RWPE2 (cell line): ENCODE results near the gene TSBP1.

Experiments used
- ATAC-seq: fragments of 200-7000 bp; cut with Tn5 transposase; 3 replicates; pipeline ENCODE4 v1.9.1; 2021; ENCODE audit warnings: low read depth
- DNase-seq: peaks from one replicate; pipeline ENCODE4 v3.0.0-alpha.2; 2020; ENCODE audit warnings: low spot score
- H3K27ac ChIP-seq: fragments of 450-650 bp; 2 replicates; pipeline ENCODE4 v1.5.1; 2017; ENCODE audit warnings: mild to moderate bottlenecking; ENCODE audit not compliant: poor library complexity, severe bottlenecking
- H3K27me3 ChIP-seq: fragments of 250-450 bp; sonication (Bioruptor Pico); 2 replicates; pipeline ENCODE4 v1.5.1; 2021; ENCODE audit warnings: mild to moderate bottlenecking, moderate library complexity; ENCODE audit not compliant: insufficient read depth, poor library complexity, severe bottlenecking
- H3K36me3 ChIP-seq: fragments of 250-450 bp; sonication (Bioruptor Pico); 2 replicates; pipeline ENCODE4 v1.5.1; 2020; ENCODE audit warnings: low read depth, mild to moderate bottlenecking, moderate library complexity
- H3K4me1 ChIP-seq: fragments of 250-450 bp; sonication (Bioruptor Pico); 2 replicates; pipeline ENCODE4 v1.5.1; 2021; ENCODE audit warnings: mild to moderate bottlenecking, moderate library complexity; ENCODE audit not compliant: insufficient read depth, poor library complexity, severe bottlenecking
- H3K4me3 ChIP-seq: fragments of 250-450 bp; sonication (Bioruptor Pico); 2 replicates; pipeline ENCODE4 v1.5.1; 2021; ENCODE audit warnings: mild to moderate bottlenecking, moderate library complexity; ENCODE audit not compliant: severe bottlenecking
- H3K9me3 ChIP-seq: fragments of 250-450 bp; sonication (Bioruptor Pico); 2 replicates; pipeline ENCODE4 v1.5.1; 2021; ENCODE audit warnings: mild to moderate bottlenecking, moderate library complexity; ENCODE audit not compliant: severe bottlenecking
- TF ChIP-seq, protein P1 (sequence below): fragments of 450-650 bp; IDR thresholded peaks from one replicate; pipeline ENCODE4 v1.5.1; 2017; ENCODE audit warnings: mild to moderate bottlenecking, moderate library complexity; ENCODE audit not compliant: poor library complexity, severe bottlenecking

TSBP1 gene

DNA sequence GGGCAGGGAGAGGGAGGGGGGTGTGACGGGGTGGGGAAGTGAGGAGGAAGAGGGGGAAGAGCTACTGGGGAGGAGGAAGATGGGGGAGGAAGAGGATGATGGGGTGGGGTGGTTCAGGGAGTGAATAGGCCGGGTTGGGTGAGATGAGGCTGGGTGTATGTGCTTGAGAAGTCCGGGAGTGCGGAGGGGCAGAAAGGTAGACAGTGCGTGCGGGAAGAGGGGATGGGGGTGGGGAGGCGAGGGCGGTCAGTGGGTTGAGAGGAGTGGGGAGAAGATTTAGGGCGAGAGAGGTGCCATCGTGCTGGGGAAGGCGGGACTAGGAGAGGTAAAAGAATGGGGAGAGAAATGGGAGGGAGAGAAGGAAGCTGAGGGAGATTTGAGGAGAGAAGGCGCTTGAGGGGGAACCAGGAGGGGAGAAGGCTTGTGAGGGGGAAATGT is 116.9 kb downstream of the TSBP1 start:
- no peaks in the 10 kb centered on the region for H3K36me3 ChIP-seq
- H3K4me3 ChIP-seq = peak overlapping the region; percentile 4
- H3K27me3 ChIP-seq = no peaks in the 10 kb centered on the region
- ATAC-seq (peak; percentile 12; the same call in 1 of the 3 replicates), DNase-seq (no peak)
- no peaks in the 10 kb centered on the region for H3K9me3 ChIP-seq
- peaks cover 5% of the 10 kb centered on the region for H3K4me1 ChIP-seq
- TF ChIP-seq, protein P1, sequence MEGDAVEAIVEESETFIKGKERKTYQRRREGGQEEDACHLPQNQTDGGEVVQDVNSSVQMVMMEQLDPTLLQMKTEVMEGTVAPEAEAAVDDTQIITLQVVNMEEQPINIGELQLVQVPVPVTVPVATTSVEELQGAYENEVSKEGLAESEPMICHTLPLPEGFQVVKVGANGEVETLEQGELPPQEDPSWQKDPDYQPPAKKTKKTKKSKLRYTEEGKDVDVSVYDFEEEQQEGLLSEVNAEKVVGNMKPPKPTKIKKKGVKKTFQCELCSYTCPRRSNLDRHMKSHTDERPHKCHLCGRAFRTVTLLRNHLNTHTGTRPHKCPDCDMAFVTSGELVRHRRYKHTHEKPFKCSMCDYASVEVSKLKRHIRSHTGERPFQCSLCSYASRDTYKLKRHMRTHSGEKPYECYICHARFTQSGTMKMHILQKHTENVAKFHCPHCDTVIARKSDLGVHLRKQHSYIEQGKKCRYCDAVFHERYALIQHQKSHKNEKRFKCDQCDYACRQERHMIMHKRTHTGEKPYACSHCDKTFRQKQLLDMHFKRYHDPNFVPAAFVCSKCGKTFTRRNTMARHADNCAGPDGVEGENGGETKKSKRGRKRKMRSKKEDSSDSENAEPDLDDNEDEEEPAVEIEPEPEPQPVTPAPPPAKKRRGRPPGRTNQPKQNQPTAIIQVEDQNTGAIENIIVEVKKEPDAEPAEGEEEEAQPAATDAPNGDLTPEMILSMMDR = no peak
- no peak overlapping the region for H3K27ac ChIP-seq

DNA sequence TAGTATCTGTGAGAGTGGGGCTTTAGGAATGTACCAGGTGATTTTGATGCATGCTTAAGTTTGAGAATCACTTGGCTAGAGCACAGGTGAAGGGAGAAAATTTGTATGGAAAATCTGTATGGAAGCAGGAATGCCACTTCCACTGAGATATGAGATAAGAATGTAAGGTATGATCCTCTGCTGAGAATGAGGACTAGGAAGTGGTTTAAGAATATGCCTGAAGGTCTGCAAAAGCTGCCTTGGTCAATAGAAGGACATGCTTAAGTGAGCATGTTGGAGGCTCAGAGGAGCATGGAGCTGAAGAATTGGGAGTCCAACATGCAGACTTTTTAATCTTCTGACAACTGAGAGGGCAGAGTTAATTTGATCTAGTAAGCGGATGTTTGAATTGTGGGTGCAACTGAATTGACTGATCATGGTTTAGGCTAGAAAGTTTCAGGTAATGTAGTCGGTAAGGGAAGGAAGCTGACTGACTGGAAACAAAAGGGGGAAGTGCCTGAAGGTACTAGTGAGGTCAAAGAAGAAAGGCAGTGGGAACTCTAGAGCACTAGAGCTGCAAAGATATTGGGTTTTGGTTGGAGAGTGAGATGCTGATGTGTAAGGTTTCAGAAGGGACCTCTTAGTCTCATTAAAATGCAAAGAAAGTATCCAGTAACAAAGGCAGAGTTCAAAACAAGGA is 119.2 kb downstream of the TSBP1 start:
- TF ChIP-seq, protein P1 = no peak
- ATAC-seq (no peak), DNase-seq (no peak)
- H3K27ac ChIP-seq = no peak overlapping the region
- H3K9me3 ChIP-seq = no peaks in the 10 kb centered on the region
- no peaks in the 10 kb centered on the region for H3K36me3 ChIP-seq
- peaks cover 5% of the 10 kb centered on the region for H3K4me1 ChIP-seq
- no peaks in the 10 kb centered on the region for H3K27me3 ChIP-seq
- no peak overlapping the region for H3K4me3 ChIP-seq

DNA sequence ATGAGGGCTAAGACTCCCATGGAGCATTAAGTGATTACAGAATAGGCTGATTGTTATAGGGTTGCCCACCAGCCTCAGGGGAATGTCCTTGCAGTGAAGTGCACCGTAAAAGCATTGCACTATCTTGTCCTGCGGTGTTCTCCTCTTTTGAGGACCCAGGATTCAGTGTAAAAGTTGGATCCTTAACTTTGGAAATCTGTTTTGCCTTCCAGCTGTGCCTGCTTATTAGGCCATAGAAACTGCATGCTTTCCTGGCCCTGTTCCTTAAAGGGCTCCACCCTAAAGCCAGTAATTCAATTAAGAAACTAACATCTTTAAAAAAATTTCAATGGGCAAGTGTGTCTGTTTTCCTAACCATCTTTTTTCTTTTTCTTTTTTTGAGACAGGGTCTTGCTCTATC is 122.4 kb downstream of the TSBP1 start:
- TF ChIP-seq, protein P1 = no peak
- Histone ChIP-seq H3K9me3 (no peaks in the 10 kb centered on the region), H3K27ac (no peak overlapping the region), H3K27me3 (no peaks in the 10 kb centered on the region), H3K36me3 (no peaks in the 10 kb centered on the region), H3K4me3 (no peak overlapping the region), H3K4me1 (no peaks in the 10 kb centered on the region)
- ATAC-seq = no peak
- DNase-seq = no peak

DNA sequence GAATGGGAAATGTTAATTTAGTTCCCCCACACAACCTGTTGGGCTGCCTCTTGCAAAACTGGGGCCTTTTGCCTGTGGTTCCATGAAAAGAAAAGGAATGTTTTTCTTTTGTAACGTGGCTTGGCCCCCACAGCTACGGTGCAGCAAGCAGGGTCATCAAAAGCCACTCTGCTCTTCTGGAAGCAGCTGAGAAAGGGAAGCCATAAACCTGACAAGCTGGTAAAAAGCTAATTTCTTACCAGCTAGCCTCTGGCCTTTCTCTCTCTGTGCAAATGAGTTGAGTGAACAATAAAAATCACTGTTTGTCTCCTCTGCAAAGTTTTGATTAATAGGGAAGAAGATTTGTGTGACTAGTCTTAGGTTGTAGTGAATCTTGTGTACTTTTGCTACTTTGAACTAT is 124.3 kb downstream of the TSBP1 start:
- TF ChIP-seq, protein P1 = no peak
- no peaks in the 10 kb centered on the region for H3K4me1 ChIP-seq
- H3K27ac ChIP-seq = no peak overlapping the region
- H3K4me3 ChIP-seq = no peak overlapping the region
- no peaks in the 10 kb centered on the region for H3K36me3 ChIP-seq
- no peaks in the 10 kb centered on the region for H3K27me3 ChIP-seq
- H3K9me3 ChIP-seq = no peaks in the 10 kb centered on the region
- ATAC-seq (no peak), DNase-seq (no peak)

DNA sequence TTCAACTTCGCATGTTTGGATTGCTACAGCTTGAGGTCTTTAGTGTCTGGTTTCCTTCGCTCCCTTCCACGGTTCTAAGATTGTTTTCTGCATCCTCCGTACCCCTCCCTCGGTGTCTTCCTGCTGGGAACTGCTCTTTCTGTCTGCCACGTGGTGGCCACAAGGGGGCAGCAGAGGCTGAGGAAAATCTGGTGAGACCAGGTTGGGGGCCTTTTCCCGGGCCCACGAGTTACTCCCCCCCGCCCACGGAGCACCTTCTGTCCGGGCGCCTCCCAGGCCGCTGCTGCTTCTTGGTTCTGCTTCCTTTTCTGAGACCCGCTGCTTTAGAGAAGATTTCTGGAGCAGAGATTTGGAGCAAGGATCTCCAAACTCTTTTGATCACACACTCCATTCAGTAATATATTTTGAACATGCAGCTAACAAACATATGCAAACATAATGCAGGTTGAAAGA is 126.7 kb downstream of the TSBP1 start:
- H3K27me3 ChIP-seq = no peaks in the 10 kb centered on the region
- no peaks in the 10 kb centered on the region for H3K4me1 ChIP-seq
- ATAC-seq (peak; percentile 80), DNase-seq (no peak)
- H3K27ac ChIP-seq = no peak overlapping the region
- TF ChIP-seq, protein P1 = peak; percentile 93
- no peaks in the 10 kb centered on the region for H3K9me3 ChIP-seq
- no peak overlapping the region for H3K4me3 ChIP-seq
- H3K36me3 ChIP-seq = no peaks in the 10 kb centered on the region
